Neural cell (in vitro differentiated cells): ENCODE measurements around the gene NRSN2. TPM values are rescaled to one million over a fixed set of nuclear protein-coding genes. Genes with fewer than 3 reads are reported as not detected.

Source experiments
- H2AFZ ChIP-seq: fragments of 200-600, 300-800 bp; sonication (generic), shearing (Covaris generic); 2 replicates; pipeline ENCODE4 v1.6.0; 2014; ENCODE audit warnings: low read depth, mild to moderate bottlenecking, antibody characterized with exemption, low read length, moderate library complexity
- H3F3A ChIP-seq: fragments of 200-600 bp; shearing (Covaris generic); 2 replicates; pipeline ENCODE4 v1.6.1; 2016; ENCODE audit warnings: mild to moderate bottlenecking, moderate library complexity, mixed read lengths, antibody characterized with exemption, low read length; ENCODE audit not compliant: insufficient read depth, poor library complexity, severe bottlenecking
- H3K27ac ChIP-seq: fragments of 200-600, 300-800 bp; sonication (generic), shearing (Covaris generic); 2 replicates; pipeline ENCODE4 v1.5.1; 2014; ENCODE audit warnings: mild to moderate bottlenecking, low read length, moderate library complexity
- H3K27me3 ChIP-seq: fragments of 300-800, 200-600 bp; sonication (generic), shearing (Covaris generic); 2 replicates; pipeline ENCODE4 v1.6.0; 2014; ENCODE audit warnings: mild to moderate bottlenecking, low read depth, low read length, moderate library complexity; ENCODE audit not compliant: insufficient read depth
- H3K36me3 ChIP-seq: fragments of 300-800, 200-600 bp; sonication (generic), shearing (Covaris generic); 2 replicates; pipeline ENCODE4 v1.5.1; 2014; ENCODE audit warnings: mild to moderate bottlenecking, antibody characterized with exemption, low read length, moderate library complexity; ENCODE audit not compliant: insufficient read depth
- H3K4me2 ChIP-seq: fragments of 300-800, 200-600 bp; sonication (generic), shearing (Covaris generic); 2 replicates; pipeline ENCODE4 v1.6.0; 2014; ENCODE audit warnings: mild to moderate bottlenecking, low read length
- H3K4me3 ChIP-seq: fragments of 300-800, 200-600 bp; sonication (generic), shearing (Covaris generic); 2 replicates; pipeline ENCODE4 v1.5.1; 2014; ENCODE audit warnings: mild to moderate bottlenecking, low read length, moderate library complexity
- H3K79me2 ChIP-seq: fragments of 200-600 bp; shearing (Covaris generic); replicated peaks from 2 replicates; pipeline ENCODE4 v1.6.0; 2014; ENCODE audit warnings: mild to moderate bottlenecking, low read length, moderate library complexity; ENCODE audit not compliant: insufficient read depth
- H3K9ac ChIP-seq: fragments of 300-800, 200-600 bp; sonication (generic), shearing (Covaris generic); 2 replicates; pipeline ENCODE4 v1.6.1; 2016; ENCODE audit warnings: mild to moderate bottlenecking, low read length, mixed read lengths
- H3K9me2 ChIP-seq: fragments of 200-600 bp; shearing (Covaris generic); 2 replicates; pipeline ENCODE4 v1.6.1; 2016; ENCODE audit warnings: mild to moderate bottlenecking, low read length, mixed read lengths; ENCODE audit not compliant: insufficient read depth
- H3K9me3 ChIP-seq: fragments of 200-600, 300-800 bp; sonication (generic), shearing (Covaris generic); 2 replicates; pipeline ENCODE4 v1.6.1; 2016; ENCODE audit warnings: mild to moderate bottlenecking, mixed run types, low read length, moderate library complexity, mixed read lengths
- H4K20me1 ChIP-seq: fragments of 200-600 bp; shearing (Covaris generic); 2 replicates; pipeline ENCODE4 v1.6.1; 2016; ENCODE audit warnings: mild to moderate bottlenecking, mixed run types; ENCODE audit not compliant: insufficient read depth
- EP300 ChIP-seq: fragments of 450-650 bp; conservative IDR thresholded peaks from 2 replicates; pipeline ENCODE4 v1.6.1; 2014; ENCODE audit warnings: antibody characterized with exemption, mild to moderate bottlenecking, moderate library complexity; ENCODE audit not compliant: poor library complexity, severe bottlenecking
- MXI1 ChIP-seq: fragments of 450-650 bp; conservative IDR thresholded peaks from 2 replicates; pipeline ENCODE4 v1.6.1; 2014; ENCODE audit warnings: antibody characterized with exemption, mild to moderate bottlenecking; ENCODE audit not compliant: poor library complexity, severe bottlenecking
- POLR2AphosphoS5 ChIP-seq: IDR thresholded peaks from 2 replicates; pipeline ENCODE4 v1.6.1; 2012
- RAD21 ChIP-seq: fragments of 450-650 bp; conservative IDR thresholded peaks from 2 replicates; pipeline ENCODE4 v1.6.1; 2014; ENCODE audit warnings: antibody characterized with exemption, mild to moderate bottlenecking, moderate library complexity
- SMC3 ChIP-seq: fragments of 450-650 bp; conservative IDR thresholded peaks from 2 replicates; pipeline ENCODE4 v1.6.1; 2014; ENCODE audit warnings: antibody characterized with exemption, mild to moderate bottlenecking, moderate library complexity; ENCODE audit not compliant: poor library complexity
- TAF1 ChIP-seq: IDR thresholded peaks from 2 replicates; pipeline ENCODE4 v1.6.1; 2012; ENCODE audit warnings: low read depth
- polyA plus RNA-seq: library from polyadenylated mRNA; depleted of rRNA; stranded (reverse); fragments of >200 nt; gene quantifications from 2 replicates; pipeline ENCODE4 v1.2.3, GENCODE V29; 2014
- TF ChIP-seq, protein P1 (sequence below): fragments of 450-650 bp; IDR thresholded peaks from 2 replicates; pipeline ENCODE4 v1.5.1; 2014; ENCODE audit warnings: antibody characterized with exemption, mild to moderate bottlenecking, moderate library complexity; ENCODE audit not compliant: poor library complexity, severe bottlenecking
- TF ChIP-seq, protein P2 (sequence below): IDR thresholded peaks from 2 replicates; pipeline ENCODE4 v1.6.1; 2012; ENCODE audit warnings: borderline replicate concordance

NRSN2 gene
- polyA plus RNA-seq, 1 donor from 2014 or later, result 19.6 TPM

DNA sequence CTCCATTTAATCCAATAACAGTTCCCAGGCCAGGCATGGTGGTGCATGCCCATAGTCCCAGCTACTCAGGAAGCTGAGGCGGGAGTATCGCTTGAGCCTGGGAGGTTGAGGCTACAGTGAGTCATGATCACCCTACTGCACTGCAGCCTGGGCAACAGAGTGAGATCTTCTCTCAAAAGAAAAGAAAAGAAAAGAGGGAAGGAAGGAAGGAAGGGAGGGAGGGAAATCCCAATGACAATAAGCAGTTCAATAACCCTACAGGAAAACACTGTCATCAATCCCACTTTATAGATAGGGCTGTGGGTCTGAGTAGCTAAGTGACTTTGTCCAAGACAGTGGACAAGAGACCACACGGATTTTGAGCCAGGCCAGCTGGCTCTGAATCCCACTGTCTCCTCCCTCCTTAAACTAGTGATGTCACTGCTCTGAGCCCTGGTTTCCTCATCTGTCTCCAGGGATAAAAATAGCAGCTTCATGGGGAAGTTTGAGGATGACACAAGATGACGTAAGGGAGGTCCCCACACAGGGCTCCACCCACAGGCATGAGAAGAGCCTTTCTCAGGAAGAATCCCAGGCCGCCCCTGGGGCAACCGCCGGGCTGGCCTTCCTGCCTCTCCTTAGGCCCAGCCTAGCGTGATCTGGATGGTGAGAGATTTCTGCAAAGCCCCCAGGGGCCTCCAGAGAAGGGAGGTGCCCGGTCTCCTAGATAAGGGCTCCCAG lies 26.4 kb downstream of the NRSN2 start:
- Histone ChIP-seq H3K27me3 (no peaks in the 10 kb centered on the region), H3K27ac (no peak overlapping the region), H3K4me2 (no peak overlapping the region), H3K9me3 (no peaks in the 10 kb centered on the region), H3K4me3 (no peak overlapping the region), H3K9me2 (no peaks in the 10 kb centered on the region), H3K36me3 (no peaks in the 10 kb centered on the region), H3K79me2 (no peaks in the 10 kb centered on the region), H3F3A (no peaks in the 10 kb centered on the region), H3K9ac (no peak overlapping the region), H2AFZ (no peak overlapping the region), H4K20me1 (no peaks in the 10 kb centered on the region)
- TF ChIP-seq POLR2AphosphoS5, result no peak
- TF ChIP-seq, protein P1, sequence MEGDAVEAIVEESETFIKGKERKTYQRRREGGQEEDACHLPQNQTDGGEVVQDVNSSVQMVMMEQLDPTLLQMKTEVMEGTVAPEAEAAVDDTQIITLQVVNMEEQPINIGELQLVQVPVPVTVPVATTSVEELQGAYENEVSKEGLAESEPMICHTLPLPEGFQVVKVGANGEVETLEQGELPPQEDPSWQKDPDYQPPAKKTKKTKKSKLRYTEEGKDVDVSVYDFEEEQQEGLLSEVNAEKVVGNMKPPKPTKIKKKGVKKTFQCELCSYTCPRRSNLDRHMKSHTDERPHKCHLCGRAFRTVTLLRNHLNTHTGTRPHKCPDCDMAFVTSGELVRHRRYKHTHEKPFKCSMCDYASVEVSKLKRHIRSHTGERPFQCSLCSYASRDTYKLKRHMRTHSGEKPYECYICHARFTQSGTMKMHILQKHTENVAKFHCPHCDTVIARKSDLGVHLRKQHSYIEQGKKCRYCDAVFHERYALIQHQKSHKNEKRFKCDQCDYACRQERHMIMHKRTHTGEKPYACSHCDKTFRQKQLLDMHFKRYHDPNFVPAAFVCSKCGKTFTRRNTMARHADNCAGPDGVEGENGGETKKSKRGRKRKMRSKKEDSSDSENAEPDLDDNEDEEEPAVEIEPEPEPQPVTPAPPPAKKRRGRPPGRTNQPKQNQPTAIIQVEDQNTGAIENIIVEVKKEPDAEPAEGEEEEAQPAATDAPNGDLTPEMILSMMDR, result no peak
- TF ChIP-seq MXI1, result no peak
- no peak for TF ChIP-seq EP300
- TF ChIP-seq SMC3, result no peak
- TF ChIP-seq RAD21, result no peak

DNA sequence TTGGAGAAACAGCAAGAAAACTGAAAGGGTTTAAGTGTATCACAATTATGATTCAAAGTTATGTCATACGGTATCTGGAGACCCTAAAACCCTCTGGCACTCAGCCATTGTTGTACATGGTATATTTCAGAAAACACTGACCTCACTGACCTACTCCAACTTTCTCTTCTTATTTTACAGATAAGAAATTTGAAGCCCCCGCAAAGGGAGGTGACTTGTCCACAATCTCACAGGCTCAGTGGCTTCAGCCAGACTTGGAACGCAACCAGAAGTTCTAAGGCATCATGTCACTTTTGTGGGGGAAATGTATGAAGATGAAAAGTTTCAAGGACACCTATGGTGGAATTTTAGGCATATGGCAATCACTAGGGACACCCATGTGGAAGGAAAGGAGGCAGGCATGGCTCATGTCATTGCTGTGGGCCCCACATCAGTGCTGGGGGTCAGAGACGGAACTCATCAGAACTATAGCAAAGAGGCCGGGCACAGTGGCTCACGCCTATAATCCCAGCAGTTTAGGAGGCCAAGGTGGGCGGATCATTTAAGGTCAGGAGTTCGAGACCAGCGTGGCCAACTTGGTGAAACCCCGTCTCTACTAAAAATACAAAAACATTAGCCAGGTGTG lies 28.5 kb downstream of the NRSN2 start:
- Histone ChIP-seq H4K20me1 (no peaks in the 10 kb centered on the region), H2AFZ (no peak overlapping the region), H3K27me3 (no peaks in the 10 kb centered on the region), H3F3A (no peaks in the 10 kb centered on the region), H3K27ac (no peak overlapping the region), H3K9ac (no peak overlapping the region), H3K9me2 (no peaks in the 10 kb centered on the region), H3K9me3 (no peaks in the 10 kb centered on the region), H3K36me3 (no peaks in the 10 kb centered on the region), H3K79me2 (no peaks in the 10 kb centered on the region), H3K4me3 (no peak overlapping the region), H3K4me2 (no peak overlapping the region)
- TF ChIP-seq SMC3, result no peak
- TF ChIP-seq, protein P1, result no peak
- no peak for TF ChIP-seq TAF1
- no peak for TF ChIP-seq MXI1
- TF ChIP-seq, protein P2, sequence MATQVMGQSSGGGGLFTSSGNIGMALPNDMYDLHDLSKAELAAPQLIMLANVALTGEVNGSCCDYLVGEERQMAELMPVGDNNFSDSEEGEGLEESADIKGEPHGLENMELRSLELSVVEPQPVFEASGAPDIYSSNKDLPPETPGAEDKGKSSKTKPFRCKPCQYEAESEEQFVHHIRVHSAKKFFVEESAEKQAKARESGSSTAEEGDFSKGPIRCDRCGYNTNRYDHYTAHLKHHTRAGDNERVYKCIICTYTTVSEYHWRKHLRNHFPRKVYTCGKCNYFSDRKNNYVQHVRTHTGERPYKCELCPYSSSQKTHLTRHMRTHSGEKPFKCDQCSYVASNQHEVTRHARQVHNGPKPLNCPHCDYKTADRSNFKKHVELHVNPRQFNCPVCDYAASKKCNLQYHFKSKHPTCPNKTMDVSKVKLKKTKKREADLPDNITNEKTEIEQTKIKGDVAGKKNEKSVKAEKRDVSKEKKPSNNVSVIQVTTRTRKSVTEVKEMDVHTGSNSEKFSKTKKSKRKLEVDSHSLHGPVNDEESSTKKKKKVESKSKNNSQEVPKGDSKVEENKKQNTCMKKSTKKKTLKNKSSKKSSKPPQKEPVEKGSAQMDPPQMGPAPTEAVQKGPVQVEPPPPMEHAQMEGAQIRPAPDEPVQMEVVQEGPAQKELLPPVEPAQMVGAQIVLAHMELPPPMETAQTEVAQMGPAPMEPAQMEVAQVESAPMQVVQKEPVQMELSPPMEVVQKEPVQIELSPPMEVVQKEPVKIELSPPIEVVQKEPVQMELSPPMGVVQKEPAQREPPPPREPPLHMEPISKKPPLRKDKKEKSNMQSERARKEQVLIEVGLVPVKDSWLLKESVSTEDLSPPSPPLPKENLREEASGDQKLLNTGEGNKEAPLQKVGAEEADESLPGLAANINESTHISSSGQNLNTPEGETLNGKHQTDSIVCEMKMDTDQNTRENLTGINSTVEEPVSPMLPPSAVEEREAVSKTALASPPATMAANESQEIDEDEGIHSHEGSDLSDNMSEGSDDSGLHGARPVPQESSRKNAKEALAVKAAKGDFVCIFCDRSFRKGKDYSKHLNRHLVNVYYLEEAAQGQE, result no peak
- no peak for TF ChIP-seq POLR2AphosphoS5
